NCI-H510A treated with DMSO at 0.1 percent for 48 hours (cell line): ENCODE results near the gene SKAP1.

Experiments
- DNase-seq: peaks from one replicate; lab custom pipeline; 2025; lab: John Stamatoyannopoulos, UW

SKAP1 gene

GRCh38 chr17:48104440-48104839, 325.6 kb downstream of the SKAP1 start:
- no peak for DNase-seq

GRCh38 chr17:48102798-48103715, 327.0 kb downstream of the SKAP1 start:
- DNase-seq: no peak

- no peak for DNase-seq
Observed at GRCh38 chr17:48102043-48102750, 327.8 kb downstream of the SKAP1 start.

- DNase-seq: peak; percentile 99
Observed at GRCh38 chr17:48101012-48101720, 328.8 kb downstream of the SKAP1 start, which contains the start of gene CBX1. Gene CBX1, minus strand, starts transcription at chr17:48101478. Its CDS starts 24,474 bp downstream, at chr17:48077004.

DNA sequence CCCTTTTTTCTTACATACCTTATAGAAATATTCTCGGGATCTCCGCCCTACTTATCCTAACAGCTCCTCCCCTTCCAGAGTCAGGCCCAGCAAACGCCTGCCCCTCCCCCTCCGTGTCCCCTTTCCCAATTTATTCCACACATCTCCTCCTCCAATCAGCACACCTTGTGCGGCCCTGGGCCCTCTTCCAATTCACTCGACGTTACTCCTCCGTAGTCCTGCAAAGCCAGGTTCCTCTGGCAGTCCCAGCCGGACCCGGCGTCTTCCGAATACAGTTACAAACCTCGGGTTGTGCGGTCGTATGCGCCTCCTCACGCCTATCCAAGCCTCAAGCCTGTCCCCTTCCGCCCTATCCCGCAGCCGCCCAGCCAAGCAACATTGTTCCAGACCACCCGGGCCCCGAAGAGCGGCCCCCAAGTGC, 329.4 kb downstream of the SKAP1 start:
- peak; percentile 88 for DNase-seq

- no peak for DNase-seq
Observed at GRCh38 chr17:48100160-48100559, 329.9 kb downstream of the SKAP1 start.

- DNase-seq: no peak
Observed at GRCh38 chr17:48095611-48096010, 334.4 kb downstream of the SKAP1 start.

DNA sequence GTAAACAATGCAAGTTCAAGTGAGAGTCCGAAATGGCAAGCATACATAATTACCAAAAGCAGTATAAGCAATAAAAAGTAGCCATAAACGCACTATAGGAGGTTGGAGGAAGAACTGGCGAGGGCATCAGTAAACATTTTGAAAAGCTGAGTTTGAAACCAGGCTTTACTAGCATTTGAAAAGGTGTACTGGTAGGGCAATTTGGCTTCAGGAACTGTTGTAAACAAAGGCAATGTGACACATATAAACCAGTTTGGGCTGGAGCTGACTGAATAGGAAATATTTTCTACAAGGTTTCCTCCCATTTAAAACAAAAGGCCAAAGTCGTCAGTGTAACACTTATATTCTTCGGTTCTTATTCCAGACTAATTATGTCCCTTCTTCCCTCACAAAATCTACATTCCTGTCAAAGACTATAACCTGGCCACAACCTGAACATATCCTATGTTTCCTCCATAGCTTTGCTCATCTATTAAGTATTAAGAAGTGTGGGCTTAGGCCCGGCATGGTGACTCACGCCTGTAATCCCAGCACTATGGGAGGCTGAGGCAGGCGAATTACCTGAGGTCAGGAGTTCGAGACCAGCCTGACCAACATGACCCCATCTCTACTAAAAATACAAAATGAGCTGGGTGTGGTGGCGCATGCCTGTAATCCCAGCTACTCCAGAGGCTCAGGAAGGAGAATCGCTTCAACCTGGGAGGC, 336.5 kb downstream of the SKAP1 start:
- DNase-seq: no peak

DNA sequence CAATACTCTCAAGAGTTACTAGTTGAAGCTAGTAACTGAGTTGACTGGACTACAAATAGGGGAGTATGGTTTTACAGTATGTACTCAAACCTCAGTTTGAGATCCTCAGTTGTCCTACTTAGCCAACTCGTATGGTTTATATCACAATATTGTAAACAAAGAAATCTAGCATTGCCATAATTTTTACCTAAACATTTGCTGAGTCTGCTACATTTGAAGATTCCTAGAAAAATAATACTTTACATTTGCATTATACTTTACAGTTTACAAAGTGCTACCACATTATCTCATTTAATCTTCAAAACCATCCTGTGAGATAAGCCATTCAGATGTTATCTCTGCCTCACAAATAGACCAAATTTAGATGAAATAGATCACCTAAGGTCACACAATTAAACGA, 345.1 kb downstream of the SKAP1 start:
- no peak for DNase-seq
